Cardiac septum (tissue), 1 donor: ENCODE data around the gene CXXC5. TPM values are rescaled to one million over a fixed set of nuclear protein-coding genes. Genes with fewer than 3 reads are reported as not detected.
A peak's percentile ranks its signal among the peaks of the same experiment; 100 is the strongest.

Source experiments
- DNase-seq: peaks from one replicate; pipeline ENCODE4 v3.0.0-alpha.2; 2020; ENCODE audit warnings: low spot score
- intact Hi-C: fragments of 100-400 bp; cut with DNase I; formaldehyde crosslinking; loops from one replicate; pipeline ENCODE4 v1.14.0; 2022
- total RNA-seq: library from RNA; stranded (reverse); fragmentation: NEBNext Ultra II Directional; extraction: Animal tissue kit (Norgen Biotek cat#: 25700); gene quantifications from one replicate; pipeline ENCODE4 v1.2.1, GENCODE V29; 2021
- donor health status: DM: no; HTN: no; CAD: no.

The CXXC5 gene
- total RNA-seq, 1 donor from 2014 or later = 49.3 TPM

DNA sequence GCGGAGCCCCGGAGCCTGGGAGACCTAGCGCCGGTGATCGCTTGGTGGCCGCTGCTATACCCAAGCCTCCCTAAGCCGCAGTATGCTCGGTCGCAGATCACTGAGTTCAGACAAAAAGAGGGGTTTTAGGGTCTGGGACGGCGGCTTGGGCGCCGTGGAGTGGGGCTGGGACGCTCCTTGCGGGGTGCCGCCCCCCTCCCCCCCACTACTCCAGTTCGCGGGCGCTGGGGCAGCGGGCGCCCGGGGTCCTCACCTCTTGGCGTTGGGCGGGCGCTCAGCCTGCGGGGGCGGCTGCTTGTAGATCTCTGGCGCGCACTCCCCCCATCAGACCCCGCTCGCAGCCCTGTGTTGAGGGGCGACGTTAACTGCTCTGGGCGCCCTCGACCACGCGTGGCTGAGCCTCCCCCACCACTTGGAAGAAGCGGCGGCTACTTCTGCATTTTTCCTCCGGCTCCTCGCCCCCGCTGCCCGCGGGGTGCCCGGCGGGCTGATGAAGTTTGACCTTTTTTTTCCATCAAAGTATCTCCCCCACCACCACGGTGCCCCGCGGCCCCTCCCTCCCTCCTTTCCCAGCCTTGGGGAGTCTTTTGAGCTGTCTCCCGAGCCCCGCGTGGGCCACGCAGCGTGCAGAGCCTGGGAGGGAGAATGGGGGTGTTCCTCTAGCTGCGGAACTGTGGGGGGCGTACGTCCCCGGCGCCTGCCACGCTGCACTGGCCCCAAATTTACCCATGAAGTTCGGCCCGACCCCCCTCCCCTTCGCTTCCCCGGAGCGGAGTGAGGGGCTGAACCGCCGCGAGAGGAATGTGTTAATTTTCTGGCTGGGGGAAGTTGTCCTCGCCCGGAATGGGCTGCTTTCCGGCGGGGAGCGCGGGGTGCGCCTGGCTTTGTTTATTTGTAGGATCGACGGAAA, 1.2 kb downstream of the CXXC5 start:
- DNase-seq = peak; percentile 76
- intact Hi-C loops = no loop called here

DNA sequence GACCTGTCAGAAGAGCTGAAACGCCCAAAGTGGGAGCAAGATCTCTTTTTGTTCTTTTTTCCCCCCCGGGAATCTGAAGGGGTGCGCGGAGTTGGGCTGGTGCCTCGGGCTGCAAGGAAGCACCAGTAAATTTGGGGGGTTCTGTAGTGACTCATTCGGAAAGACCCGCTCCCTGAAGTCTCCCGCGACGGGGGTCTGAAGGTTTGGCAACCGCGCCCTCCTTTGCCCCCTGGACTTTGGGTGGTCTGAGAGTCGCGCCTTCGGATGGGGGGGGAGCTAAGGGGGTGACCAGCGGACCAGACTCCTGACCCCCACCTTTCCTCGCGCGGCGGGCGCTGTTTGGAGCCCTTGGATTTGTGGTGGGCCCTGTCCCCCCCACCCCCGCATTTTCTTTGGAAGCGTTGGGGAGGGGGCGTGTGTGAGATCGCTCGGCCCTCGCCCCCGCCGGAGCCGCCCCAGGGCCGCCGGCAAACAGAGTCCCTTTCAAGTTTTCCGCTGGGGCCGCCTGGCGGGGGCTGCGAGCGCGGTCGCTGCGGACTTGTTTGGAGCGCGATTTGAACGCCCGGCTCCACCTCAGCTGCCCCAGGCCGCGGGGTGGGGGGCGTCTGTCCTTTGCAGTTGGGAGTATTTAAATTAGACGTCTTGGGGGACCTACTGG, 2.0 kb downstream of the CXXC5 start:
- DNase-seq = peak; percentile 75
- intact Hi-C loops = loop anchor here (5.0 kb wide), 2 partner anchors 37 to 233 kb away; no protein-coding TSS in a partner anchor

DNA sequence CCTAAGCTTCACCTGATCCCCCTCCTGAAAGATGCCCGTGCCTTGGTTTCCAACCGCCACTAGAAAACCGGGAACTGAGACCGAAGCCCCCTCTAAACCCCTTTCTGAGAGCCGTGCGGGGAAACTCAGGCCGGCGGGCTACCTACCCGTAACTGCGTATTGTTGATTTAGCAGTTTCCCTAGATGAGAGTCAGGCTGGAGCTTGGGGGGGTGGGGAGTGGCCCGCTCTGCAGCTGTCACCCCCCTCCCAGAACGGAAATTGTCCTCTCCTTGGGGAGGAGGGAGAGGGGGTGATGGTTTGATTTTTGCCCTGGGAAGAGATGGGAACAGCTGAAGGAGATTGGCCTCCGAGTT, 2.5 kb downstream of the CXXC5 start:
- DNase-seq = peak; percentile 74
- intact Hi-C loops = loop anchor here (5.0 kb wide), 2 partner anchors 37 to 233 kb away; no protein-coding TSS in a partner anchor

DNA sequence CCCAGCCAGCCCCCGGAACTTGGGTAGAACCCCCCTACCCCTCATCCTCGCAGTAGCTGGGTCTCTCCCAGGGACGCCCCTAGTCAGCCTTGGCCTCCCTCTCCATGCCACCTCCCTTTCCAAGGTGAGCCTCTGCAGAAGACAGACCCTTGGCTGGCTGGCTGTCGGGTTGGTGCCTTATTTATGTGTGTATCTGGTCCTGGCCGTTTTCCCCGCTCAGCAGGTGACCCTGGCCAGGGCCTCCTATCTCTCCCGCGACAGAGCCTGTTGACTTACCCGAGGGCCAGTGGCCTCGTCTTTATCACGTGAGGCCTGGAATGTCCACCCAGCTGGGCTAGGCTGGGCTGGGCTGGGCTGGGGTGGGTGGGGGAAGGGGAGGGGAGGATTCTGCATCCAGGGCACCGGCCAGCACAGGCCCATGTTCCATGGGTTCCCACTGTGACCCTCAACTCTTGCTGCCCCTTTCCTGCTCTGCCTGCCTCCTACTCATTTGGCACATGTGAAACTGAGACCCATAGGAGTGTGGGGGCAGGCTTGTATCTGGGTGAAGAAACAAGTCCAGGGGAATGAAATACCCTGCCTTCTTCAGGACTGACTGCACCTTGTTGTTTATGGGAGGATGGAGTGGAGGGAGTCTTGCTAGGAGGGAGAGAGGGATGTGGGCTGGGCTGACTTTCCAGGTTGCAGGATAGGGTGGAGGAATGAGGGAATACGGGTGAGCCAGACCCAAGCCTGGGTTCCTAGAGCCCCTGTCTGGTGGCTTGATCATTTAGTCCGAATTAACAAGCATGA, 3.1 kb downstream of the CXXC5 start:
- intact Hi-C loops = loop anchor here (5.0 kb wide), 2 partner anchors 36 to 234 kb away; no protein-coding TSS in a partner anchor
- peak; percentile 88 for DNase-seq

DNA sequence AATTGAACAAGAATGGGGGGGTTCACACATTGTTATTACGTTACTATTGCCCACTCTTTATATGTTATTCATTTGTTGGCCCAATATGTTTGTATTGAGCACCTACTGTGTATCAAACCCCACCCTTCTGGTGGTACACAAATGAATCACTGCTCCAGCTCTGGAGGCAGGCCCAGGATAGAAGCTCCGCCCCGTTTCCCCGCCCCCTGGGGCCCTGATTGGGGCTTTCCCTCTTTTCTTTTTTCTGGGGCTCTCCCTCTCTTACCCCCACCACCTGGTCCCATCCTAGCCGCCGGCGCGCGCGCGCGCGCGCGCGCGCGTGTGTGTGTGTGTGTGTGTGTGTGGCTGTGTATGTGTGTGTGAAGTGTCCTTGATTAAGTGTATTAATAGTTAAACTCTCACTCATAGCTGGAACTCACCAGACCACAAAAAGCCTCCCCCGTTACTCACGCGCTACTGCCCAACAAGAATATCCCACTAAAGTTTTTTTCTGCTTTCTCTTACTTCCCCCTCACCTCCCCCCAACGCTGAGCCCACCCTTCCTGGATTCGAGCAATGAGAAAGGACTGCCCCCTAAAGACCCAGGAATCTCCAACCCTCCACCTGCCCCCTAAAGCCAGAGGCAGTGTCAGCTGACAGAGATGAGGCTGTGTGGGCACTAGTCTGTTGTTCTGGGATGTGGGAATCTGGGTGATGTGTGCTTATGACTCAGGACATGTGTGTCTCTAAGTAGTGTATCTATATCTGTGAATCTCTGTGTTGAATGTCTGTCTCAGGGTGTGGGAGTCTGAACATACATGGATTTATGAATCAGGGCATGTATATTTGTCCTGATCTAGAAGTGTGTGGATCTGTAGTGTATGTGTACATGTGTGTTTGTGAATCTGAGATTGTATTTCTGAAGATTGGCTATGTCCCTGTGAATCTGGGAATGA, 4.0 kb downstream of the CXXC5 start:
- intact Hi-C loops = loop anchor here (5.0 kb wide), 2 partner anchors 35 to 235 kb away; no protein-coding TSS in a partner anchor
- DNase-seq = peak; percentile 88

DNA sequence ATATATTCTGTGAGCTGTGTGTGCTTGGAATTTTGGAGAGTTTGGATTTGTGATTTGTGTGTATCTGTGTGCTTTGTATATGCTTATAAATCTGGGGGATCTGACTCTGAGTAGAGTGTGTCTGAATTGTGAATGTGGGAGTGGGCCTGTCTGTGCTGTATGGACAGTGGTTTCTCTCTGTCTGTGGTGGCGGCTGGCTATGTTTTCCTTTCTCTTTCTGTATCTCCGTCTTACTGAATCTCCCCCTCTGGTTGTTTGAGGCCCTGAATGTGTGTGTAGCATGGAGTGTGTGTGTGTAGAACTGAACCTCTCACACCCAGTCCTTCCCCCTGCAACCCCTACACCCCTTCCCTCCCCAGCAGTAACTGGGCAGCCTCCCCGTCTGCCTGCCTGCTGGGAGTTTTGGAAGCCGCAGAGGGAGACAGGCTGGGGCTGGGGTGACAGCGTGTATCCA, 4.7 kb downstream of the CXXC5 start:
- no peak for DNase-seq
- intact Hi-C loops = loop anchor here (5.0 kb wide), 2 partner anchors 34 to 236 kb away; no protein-coding TSS in a partner anchor

DNA sequence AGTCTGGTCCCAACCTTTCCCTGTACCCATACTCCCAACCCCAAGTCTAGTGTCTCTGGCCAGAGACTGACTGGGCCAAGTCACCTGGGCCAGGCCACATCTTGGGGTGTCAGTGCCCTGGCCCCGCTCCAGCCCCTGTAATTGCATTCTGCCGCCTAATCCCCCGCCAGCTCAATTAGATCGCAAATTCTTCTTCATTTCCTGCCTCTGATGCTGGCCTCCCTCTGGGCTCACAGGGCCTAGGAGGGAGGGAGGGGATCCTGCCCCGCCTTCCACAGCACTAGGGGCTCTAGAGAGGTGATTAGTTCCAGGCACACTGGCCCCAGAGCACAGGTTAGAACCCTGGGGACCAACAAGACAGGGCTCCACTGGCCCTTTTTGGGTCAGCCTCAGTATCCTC, 5.5 kb downstream of the CXXC5 start:
- intact Hi-C loops = loop anchor here (5.0 kb wide), 2 partner anchors 34 to 236 kb away; no protein-coding TSS in a partner anchor
- no peak for DNase-seq

DNA sequence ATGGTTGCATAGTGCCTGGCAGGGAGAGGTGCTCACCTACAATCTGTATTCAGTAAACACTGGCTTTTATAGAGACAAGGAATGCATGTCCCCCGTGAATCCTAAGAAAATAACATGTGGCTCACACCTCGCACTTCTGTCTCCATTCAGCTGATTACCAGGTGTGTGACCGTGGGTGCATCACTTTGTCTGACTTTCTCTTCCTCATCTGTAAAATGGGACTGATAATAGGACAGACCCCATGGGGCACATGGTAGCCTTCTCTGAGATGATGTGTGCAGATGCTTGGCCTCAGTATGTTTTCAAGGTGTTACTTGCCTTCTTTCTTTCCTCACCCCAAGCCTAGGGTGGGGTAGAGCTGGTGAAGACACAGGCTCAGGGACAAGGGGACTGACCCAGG, 6.3 kb downstream of the CXXC5 start:
- intact Hi-C loops = loop anchor here (5.0 kb wide), 2 partner anchors 33 to 237 kb away; no protein-coding TSS in a partner anchor
- DNase-seq = no peak

DNA sequence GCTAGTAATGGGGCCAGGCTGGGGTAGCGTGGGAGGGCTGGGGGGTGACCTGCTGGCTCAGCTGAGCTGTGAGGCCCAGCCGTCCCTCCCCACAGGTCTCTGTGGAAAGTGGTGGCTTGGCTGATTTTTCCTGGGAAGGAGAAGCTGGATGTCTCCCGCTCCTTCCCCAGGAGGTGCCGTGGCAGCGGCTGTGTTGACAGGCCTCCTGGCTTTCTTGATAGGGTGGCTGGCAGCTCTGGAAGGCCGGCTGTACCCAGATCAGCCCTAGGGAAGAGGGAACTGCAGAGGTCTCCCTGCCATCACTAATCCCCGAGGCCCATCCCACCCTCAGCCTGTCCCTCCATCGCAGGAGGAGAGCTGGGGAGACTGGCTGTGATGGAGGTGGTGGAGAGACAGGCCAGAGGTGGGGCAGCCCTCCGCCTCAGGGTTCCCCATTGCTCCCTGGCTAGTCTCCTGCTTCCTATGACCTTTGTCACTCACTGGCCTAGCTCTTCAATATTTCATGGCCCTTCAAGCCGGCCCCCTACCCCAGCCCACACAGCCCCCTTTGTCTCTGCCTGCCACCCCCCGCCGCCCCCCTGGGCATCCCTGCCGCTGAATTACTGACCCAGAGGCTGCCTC, 6.8 kb downstream of the CXXC5 start:
- DNase-seq = no peak
- intact Hi-C loops = loop anchor here (5.0 kb wide), 2 partner anchors 32 to 238 kb away; no protein-coding TSS in a partner anchor

DNA sequence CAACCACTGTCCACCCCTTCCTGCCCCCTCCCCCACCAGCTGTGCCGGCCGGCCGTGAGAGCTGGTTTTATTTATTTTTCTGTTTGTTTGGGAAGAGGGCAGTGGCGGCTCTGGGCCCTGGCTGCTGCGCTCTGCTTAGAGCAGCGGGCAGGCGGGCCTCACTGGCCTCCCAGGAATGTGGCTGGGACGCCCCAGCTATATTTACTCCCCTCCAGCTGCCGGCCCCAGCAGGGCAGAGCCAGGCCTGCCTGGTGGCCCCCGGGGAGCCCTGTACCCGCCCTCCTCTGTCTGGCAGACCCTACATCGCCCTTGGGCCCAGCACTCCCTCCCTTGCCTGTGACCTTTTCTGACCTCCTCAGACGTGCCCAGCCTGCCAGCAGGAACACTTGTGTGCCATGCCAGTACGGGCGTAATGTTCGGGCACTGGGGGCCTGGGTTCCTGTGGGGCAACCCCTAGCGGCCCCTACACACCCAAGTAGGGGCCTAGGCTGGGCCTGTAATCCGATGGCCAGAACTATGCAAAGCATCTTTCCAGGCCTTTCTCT, 7.7 kb downstream of the CXXC5 start:
- peak; percentile 91 for DNase-seq

DNA sequence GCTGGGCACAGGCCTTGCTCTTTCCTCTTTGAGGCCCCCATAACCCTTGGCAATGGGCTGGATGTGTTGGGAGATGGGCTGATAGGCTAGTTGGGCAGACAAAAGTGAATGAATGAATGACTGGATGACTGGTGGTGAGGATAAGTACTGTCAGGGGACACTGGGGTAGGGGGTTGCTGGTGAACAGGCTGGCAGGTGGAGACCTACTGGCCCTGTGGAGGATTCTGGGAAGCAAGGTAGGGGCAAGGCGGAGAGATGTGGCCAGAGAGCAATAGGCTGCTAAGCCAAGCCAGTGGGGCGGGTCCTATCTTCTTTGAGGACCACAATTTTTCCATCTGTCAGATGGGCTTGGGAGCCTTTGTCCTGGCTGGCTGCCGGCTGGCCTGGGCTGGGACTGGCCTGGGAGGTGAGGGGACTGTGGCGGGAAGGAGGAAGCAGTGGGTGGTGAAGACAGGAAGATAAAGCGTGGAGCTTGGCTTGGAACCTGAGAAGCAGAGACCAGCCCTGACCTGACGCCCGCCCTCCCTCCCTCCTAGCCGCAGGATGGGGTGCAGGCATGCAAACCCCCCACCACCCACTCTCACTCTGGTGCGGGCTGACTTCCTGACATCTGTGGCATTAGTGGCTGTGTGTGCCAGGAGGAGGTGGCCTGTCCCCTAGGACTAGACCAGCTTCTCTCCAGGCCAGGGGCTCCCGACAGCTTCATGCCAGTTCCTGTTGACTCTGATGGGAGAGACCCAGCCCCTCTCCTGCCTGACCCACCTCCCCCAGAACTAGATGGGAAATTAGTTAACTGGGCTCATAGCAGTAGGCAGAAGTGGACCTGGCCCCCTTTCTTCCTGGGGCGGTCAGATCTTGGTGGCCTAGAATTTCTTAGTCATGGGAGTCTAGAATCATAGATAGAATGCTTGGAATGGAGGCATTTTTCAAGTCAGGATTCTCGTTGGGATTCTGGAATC, 9.5 kb downstream of the CXXC5 start:
- intact Hi-C loops = no loop called here
- no peak for DNase-seq

More for the DNA sequence above, 7.7 kb downstream of the CXXC5 start:
- intact Hi-C loops = no loop called here

DNA sequence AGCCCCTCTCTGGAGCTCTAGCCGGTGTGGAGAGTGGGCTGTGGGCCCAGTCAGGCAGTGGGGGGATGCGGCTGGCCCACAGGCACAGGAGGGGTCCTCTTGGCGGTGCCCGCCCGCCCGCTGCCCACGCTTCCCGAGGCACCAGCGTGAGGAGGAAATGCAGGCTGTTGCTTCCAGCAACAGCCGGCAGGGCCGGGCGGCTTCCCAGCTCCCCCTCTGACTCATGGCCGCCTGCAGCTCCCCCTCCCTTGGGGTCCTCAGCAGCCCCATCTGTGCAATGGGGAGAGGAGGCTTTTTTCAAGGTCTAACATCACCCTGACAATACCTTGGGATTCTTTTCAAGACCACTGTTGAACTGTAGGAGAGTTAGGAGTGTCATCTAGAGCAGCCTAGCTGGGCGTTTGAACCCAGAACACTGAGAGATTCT, 10.4 kb downstream of the CXXC5 start:
- no peak for DNase-seq
- intact Hi-C loops = no loop called here

DNA sequence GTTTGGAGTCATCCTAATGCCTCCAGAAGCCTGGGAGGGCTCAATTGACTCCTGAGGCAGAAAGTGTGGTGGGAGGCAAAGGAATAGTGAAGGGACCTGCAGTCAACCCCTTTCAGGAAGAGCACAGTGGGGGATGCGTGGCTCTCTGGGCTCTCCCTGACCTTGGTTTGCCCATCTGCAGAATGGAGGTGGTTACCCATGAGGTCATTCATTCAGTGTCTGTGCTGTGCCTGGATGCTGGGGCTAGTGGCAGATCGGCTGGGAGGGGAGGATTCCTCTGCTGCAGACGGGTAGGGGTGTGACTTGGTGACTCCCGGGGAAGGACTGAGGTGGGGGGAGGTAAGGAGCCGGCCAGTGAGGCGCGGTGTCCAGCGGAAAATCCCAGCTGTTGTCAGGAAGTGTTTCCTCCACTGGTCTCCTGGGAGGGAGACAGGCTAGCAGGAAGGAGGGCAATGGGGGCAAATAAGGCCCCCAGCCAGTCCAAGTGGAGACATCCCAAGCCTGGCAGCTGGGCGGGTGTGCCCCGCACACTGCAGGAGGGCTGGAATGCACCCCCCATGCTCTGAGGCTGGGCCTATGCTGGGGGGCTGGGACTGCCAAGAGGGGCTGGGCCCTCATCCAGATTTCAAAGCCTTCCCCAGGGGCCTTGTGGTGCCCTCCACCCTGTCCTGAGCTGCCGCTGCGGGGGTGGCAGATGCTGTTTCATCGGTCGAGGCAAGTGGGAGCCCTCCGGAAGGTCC, 10.9 kb downstream of the CXXC5 start:
- DNase-seq = no peak
- intact Hi-C loops = no loop called here

DNA sequence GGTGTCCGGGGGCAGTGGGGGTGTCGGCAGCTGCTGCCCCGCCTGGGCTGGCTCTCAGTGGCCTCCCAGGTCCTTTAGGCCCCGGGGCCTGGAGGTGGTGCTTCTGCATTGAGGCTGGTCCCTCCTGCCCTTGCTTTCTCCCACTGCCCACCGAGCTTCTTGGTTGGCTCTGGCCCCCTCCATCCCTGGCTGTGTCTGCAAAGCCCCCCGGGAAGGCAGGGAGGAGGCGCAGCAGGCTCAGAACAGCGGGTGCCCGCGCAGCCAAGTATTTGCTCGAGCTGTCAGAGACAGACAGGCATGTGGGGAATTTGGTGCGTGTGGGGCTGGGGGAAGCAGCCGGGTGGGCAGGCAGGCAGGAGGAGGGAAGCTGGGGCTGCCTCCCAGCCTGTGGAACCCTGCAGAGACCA, 11.5 kb downstream of the CXXC5 start:
- DNase-seq = no peak
- intact Hi-C loops = no loop called here

DNA sequence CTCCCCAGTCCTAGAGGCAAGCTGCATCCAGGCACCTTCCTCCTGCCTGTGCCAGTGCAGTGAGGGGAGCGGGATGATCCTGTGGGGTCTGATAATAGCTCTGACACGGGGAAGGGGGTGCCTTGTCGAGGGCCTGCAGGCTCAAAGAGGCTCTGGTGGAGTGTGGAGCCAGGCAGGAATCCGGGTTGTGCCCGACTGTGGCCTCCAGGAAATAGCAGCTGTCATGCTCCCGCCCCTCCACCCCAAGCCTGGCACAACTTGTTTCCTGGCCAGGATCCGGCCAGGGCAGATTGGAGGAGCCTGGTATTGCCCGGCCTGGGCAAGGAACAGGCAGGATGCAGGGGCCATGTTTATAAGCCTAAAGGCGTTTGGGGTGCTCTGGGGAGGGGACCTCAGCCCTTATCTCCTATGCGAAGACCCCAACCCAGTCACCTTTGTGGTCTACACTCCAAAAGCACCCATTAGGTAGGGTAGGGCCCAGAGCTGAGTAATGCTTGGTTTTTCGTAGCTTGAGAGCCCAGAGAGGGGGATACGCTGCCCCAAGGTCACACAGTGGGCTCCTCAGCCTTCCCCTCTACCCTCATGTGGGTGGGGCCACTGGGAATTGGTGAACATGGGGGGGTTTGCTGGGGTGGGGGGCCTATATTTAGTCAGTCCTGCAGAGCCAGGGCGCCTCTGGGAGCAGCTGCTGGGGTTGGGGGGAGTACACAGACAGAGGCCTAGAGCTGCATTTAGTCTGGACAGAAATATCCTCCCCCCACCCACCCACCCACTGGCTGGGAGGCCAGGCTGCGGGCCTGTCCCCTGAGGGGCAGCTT, 12.2 kb downstream of the CXXC5 start:
- DNase-seq = peak; percentile 90
- intact Hi-C loops = no loop called here
